Measurements from ENCODE around the gene PSMB4. TPM values are rescaled to one million over a fixed set of nuclear protein-coding genes. Genes with fewer than 3 reads are reported as not detected.
"Not testable (repeated sequence)": the region's sequence is repeated elsewhere in the genome, so short reads cannot be mapped to it uniquely, and the experiment has no call there.

Gene PSMB4
- total RNA-seq, 1 experiment from 2014 or later, result 1,186 TPM

- DNase-seq (ENCODE audit: low spot score), result no peak
Measured at GRCh38 chr1:151386002-151386401, 13.4 kb upstream of the PSMB4 start.

- DNase-seq (ENCODE audit: low spot score), result not testable (repeated sequence)
Measured at GRCh38 chr1:151390221-151391078, 8.9 kb upstream of the PSMB4 start.

DNA sequence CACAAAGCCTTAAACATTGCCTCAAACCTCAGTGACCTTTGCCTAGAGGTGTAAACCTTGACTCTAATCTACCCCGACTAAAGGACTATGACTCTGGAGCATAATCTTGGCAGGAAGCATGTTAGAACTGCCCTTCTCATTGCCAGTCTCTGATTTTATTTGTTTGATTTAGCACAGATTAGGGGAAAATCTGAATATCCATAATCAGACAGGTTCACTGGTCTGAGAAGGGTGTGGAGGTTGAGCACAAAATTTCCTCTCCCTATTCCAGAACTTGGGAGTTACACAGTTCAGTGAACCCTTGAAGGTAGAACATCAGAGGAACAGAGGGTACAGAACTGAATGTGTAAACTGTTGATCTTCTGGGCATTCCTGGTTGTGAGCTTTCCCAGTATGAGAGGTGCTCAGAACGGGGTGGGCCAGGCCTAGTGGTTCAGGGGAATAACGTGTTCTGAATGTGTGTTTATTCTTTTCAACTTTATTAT, 8.3 kb upstream of the PSMB4 start:
- DNase-seq (ENCODE audit: low spot score), result no peak

- no peak for DNase-seq (ENCODE audit: low spot score)
Measured at GRCh38 chr1:151393583-151393982, 5.8 kb upstream of the PSMB4 start.

- not testable (repeated sequence) for DNase-seq (ENCODE audit: low spot score)
Measured at GRCh38 chr1:151396265-151396664, 3.1 kb upstream of the PSMB4 start.

DNA sequence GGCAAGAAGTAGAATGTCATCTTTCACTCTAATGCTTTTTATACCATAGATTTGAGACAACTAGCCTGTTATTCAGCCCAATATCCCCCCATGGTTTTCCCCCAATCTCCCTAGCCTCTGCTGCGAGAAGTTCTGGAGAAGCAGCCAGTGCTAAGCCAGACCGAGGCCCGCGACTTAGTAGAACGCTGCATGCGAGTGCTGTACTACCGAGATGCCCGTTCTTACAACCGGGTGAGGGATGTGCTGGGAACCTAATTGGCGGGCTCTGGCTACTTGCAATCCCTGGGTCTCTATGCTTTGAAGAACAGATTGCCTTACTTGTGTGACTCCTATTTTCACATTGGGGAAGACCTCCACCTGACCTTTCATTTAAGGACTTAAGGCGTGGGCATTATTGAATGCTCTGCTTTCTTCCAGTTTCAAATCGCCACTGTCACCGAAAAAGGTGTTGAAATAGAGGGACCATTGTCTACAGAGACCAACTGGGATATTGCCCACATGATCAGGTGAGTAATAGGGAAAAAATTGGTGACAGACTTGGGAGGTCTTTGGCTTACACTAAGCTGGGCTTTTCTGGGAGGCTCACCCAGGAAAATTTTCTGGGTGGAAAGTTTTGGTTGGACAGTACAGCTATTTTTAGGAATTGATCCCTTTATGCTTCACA, 1.9 kb downstream of the PSMB4 start:
- DNase-seq (ENCODE audit: low spot score), result peak; percentile 47

DNA sequence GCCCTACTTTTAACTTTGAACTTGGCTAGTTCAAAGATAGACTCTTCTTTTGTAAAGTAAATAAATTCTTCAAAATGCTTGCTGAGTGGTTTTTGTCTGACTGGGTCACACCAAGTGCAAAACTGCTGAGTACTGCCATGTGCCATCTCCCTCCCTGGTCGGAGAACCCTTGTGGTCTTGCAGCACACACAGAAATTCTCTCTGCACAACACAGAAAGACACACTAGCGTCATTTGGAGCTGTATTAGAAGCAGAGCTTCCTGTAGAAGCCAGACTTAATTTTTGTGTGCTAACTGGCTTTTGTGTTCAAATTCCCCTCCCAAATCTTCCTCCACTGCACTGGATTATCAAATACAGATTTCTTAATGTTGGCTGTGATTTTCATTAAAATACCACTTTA, 2.5 kb downstream of the PSMB4 start:
- DNase-seq (ENCODE audit: low spot score), result no peak

GRCh38 chr1:151402764-151403163, 3.4 kb downstream of the PSMB4 start:
- no peak for DNase-seq (ENCODE audit: low spot score)

DNA sequence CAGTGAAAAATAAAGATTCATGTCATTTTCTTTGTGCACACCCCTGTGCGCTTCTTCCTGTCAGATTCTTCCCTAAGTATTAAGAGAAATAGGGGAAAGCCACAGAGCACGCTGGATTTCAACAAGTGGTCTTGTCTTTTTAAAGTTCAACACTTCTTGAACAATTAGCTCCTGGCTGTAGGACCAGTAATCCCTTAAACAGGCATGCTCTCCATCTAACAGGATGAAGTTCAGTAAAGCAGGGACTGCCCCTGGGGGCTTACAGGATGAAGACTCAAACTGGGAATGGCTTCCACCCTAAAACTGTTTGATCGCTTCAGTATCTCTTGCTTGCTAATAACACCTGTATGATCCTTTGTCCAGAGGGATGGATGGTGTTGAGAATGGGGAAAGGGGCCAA, 4.2 kb downstream of the PSMB4 start:
- DNase-seq (ENCODE audit: low spot score), result no peak

GRCh38 chr1:151405187-151405951, 6.0 kb downstream of the PSMB4 start:
- no peak for DNase-seq (ENCODE audit: low spot score)

GRCh38 chr1:151406176-151406575, 6.8 kb downstream of the PSMB4 start:
- DNase-seq (ENCODE audit: low spot score), result no peak

- no peak for DNase-seq (ENCODE audit: low spot score)
Measured at GRCh38 chr1:151407304-151407703, 7.9 kb downstream of the PSMB4 start.

DNA sequence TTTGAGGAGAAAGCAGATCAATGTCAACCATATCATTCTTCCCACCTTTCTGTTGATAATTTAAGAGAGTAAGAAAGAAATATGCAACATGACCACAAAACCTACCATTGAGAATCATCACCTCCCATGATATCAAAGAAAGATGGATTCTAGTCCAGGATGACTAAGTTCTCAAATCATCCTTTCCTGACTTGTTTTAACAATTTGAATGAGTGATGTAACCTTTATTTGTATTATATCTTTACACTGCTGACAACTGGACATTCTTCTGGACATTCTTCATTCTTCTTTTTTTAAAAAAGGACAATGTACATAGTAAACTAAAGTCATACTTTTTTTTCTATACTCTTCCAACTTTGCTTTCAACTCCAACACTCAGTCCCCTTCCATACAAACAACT, 9.5 kb downstream of the PSMB4 start:
- DNase-seq (ENCODE audit: low spot score), result no peak

DNA sequence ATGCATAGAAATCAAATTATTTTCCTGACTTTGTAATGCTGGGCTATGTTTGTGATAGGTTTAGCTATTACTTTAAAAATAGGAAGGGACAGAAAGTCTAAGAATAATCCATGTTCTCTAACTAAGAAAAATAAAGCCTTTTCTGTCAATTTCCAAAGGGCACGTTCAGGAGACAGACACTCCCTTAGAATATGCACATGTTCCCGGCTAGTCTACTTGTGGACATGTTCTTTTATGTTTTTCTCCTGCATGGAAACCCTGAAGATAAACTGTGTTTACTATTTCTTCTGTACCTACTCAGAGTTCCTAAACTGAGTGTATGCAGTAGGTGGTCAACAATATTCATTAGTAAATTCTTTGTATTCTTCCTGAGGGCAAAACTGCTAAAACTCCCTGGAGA, 12.5 kb downstream of the PSMB4 start:
- DNase-seq (ENCODE audit: low spot score), result no peak

- no peak for DNase-seq (ENCODE audit: low spot score)
Measured at GRCh38 chr1:151416231-151416630, 16.9 kb downstream of the PSMB4 start.

DNA sequence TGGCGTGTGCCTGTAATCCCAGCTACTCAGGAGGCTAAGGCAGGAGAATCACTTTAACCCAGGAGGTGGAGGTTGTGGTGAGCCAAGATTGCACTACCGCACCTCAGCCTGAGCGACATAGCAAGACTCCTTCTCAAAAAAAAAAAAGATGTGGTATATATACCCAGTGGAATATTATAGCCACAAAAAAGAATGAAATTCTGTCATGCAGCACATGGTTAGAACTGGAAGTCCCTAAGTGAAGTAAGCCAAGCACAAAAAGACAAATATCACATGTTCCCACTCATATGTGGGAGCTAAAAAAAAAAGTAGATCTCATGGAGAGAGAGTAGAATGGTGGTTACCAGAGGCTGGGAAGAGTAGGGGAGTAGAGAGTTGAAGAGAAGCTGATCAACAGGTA, 18.7 kb downstream of the PSMB4 start:
- DNase-seq (ENCODE audit: low spot score), result no peak

DNA sequence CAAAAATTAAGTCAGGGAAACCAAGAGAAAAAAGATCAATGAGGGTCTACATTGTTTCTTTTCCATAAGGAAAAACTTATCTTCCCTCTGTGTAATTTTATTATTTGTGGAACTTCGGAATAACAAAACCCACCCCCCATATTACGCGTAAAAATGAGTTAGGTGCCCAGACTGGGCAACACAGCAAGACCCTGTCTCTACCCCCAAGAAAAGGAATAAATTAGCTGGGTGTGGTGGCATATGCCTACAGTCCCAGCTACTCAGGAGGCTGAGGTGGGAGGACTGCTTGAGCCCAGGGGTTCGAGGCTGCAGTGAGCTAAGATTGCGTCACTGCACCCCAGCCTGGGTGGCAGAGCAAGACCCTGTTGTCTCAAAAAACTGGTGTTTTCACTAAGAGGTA, 20.4 kb downstream of the PSMB4 start:
- DNase-seq (ENCODE audit: low spot score), result no peak

- no peak for DNase-seq (ENCODE audit: low spot score)
Measured at GRCh38 chr1:151425103-151425502, 25.7 kb downstream of the PSMB4 start.

GRCh38 chr1:151428068-151428467, 28.7 kb downstream of the PSMB4 start:
- DNase-seq (ENCODE audit: low spot score), result no peak

DNA sequence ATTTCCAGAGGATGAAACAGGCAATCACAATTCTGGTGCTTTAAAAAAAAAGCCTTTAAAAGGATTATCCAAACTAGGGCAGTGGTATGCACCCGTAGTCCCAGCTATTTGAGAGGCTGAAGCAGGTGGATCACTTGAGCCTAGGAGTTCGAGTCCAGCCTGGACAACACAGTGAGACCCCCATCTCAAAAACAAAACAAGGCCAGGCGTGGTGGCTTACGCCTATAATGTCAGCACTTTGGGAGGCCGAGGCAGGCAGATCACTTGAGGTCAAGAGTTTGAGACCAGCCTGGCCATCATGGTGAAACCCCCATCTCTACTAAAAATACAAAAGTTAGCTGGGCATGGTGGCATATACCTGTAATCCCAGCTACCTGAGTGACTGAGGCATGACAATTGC, 34.5 kb downstream of the PSMB4 start:
- DNase-seq (ENCODE audit: low spot score), result not testable (repeated sequence)

GRCh38 chr1:151435174-151435573, 35.8 kb downstream of the PSMB4 start:
- DNase-seq (ENCODE audit: low spot score), result no peak

DNA sequence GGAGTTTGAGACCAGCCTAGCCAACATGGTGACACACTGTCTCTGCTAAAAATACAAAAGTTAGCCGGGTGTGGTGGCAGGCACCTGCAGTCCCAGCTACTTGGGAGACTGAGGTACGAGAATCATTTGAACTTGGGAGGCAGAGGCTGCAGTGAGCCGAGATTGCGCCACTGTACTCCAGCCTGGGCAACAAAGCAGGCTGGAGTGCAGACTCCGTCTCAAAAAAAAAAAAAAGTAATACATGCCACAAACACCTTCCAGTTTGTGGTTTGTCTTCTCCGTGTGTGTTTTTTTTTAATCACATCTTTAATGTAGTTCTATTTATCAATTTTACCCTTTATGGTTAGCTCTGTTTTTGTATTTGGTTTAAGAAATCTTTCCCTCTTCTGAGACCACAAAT, 37.6 kb downstream of the PSMB4 start:
- DNase-seq (ENCODE audit: low spot score), result no peak
